GM21528 (cell line): ENCODE measurements around the gene LYL1.

ENCODE experiments used
- ATAC-seq: cut with Tn5 transposase; IDR thresholded peaks from one replicate; pipeline ENCODE4 v1.9.1; 2021; ENCODE audit warnings: mild to moderate bottlenecking, moderate library complexity; ENCODE audit not compliant: unreplicated experiment, low FRiP score

The LYL1 gene

DNA sequence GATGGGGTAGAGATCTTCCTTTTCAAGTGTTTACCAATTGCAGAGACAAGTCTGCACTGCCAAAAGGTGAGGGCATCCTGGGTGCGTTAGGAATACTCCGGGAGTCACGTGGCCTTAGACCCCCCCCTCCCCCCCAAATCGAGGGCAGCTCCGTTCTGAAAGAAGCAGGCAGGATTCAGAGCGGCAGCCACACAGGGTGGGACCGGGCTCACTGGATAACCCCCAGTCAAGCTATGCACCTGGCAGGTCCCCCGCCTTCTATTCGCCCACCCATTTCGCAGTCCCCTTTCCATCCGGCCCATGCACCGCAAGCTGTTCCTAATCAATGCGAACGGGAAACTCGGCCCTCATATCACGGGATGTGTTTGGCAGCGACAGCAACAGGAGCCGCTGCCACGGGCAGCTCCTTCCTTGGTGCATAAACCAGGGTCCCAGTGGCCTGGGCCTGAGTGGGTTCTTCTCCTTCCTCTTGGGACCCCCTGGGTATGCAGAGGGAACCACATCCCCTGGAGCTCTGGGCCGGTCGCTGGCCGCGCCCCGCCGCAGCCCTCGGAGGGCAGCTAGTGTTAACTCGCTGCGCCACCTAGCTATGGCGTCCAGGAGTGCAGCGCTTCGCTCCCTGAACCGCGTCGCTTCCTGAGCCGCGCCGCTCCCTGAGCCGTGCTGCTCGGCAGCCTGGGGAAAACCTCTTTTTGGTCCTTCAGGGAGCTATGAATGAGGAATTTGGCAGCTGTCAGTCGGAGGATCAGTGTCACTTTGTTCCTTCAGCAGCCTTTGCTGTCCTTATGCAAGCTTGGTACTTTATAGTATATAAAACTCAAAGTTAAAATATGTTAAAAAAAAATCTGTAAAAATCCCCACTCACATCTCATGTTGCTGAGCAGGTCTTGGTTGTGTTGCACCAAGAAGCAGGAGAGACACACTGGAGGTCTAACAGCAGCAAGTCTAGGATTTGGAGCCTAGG, 41.4 kb downstream of the LYL1 start:
- ATAC-seq: no peak

- ATAC-seq: no peak
Measured at GRCh38 chr19:13060233-13060963, 42.3 kb downstream of the LYL1 start.

GRCh38 chr19:13058951-13059660, 43.6 kb downstream of the LYL1 start:
- ATAC-seq: no peak

- ATAC-seq: no peak
Measured at GRCh38 chr19:13057744-13058143, 44.9 kb downstream of the LYL1 start.

GRCh38 chr19:13057147-13057572, 45.5 kb downstream of the LYL1 start:
- ATAC-seq: no peak

- no peak for ATAC-seq
Measured at GRCh38 chr19:13056052-13056660, 46.5 kb downstream of the LYL1 start.

DNA sequence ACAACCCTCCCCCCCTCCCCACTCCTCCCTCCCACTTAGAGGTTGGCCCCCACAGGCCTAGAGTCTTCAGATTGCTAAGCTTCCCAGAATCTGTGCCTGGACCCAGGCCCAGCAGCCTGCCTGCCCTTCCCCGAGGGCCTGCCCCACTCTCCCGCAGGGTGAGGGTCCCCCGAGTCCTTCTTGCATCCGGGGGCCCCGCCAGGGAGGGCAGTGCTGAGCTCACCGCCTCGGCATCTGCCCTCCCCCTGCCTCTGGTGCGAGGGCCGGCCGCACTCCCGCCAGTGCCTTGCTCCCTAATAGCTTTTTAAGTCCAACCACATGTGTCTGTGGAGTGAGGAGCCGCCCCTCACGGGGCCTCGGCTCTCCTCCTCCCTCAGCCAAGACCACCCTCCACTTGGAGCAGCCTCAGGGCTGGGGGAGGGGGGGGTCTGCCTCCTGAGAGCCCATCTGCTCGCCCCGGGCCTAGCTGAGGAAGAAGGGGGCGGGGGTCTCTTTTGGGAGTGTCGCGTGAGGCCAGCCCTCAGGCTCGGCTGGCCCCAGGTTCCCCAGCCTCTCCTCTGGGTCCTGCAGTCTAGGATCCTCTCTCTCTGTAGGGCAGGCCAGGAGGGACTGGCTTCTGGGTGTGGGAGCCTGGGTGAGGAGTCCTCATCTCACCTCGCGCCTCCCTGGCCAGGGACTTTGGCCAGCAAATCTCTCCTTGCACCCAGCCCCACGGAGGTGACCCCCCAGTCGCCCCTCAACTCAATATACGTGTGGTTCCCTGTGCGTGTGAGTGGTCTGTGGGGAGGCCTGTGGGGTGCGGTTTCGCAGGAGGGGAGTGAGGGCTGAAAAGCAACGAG, 47.2 kb downstream of the LYL1 start:
- ATAC-seq: no peak

- no peak for ATAC-seq
Measured at GRCh38 chr19:13054626-13055212, 47.9 kb downstream of the LYL1 start.

DNA sequence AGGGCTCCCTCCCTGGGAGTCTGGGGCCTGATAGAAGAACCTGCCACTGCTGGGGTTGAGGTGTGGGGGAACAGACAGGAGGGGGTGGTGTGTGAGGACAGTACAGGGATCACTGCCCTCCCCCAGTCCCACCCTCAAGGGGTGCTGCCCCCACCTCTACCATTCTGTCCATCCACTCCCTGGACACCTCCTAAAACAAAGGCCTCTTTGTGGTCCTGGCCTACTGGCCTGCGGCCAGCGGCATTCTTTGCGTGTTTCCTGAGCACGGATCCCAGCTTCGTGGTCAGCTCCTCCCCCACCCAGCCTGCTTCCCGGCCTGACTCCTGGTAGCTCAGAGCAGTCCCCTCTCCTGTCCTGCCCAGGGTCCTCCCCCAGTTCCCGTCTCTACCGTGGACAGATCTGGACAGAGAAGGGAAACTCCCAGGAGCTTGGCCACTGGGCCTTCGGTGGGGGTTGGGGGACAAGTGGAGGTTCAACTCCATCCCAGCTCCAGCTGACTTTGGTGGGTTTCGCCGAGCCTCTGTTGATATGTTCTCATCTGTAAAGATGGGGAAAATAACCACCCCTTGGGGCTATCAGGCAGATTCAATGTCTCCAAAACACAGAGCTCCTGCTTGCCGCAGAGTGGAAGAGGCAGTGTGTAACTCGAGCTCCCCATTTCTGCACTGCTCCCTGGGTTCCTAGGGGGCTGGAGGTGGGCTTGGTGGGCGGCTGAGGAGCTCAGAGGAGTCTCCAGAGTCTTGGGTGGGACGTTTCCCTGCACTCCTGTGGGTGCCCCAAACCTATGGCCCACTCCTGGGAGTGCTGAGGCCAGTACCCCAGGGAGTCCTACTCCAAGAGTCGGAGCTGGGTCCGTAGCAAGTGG, 48.7 kb downstream of the LYL1 start:
- ATAC-seq: no peak

- ATAC-seq: no peak
Measured at GRCh38 chr19:13053238-13053637, 49.4 kb downstream of the LYL1 start.

DNA sequence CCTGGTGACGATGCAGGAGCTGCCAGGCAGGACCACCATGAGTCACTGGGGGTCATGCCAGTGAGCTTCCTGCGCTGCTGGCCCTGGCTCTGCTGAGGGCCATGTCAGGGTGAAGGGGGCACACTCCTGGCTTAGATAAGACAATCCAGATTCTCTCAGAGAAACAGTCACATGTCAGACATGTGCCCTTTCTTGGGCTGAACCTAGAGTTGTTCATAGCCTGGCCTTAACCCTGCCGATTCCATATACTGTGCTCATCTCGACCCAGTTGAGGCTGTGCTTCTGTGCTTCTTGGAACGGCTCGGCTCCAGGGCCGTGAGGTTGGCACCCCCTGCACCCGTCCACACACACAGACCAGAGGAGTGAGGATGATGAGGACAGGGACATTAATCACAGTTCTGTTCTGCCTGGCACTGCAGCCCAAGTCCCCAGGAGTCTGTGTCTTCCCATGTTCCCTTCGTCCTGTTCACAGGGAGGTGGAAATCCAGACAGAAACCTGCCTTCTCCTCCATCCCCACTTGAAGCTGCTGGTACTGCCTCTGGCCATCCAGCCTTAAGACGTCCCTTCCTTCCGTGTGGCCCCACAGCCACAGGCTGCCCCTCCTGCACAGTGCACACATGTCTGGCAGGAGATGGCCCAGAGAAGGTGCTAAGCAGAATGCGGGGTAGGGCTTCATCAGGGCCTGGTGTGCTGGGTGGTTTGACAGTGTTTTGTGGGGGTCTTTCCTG, 50.0 kb downstream of the LYL1 start:
- ATAC-seq: no peak

DNA sequence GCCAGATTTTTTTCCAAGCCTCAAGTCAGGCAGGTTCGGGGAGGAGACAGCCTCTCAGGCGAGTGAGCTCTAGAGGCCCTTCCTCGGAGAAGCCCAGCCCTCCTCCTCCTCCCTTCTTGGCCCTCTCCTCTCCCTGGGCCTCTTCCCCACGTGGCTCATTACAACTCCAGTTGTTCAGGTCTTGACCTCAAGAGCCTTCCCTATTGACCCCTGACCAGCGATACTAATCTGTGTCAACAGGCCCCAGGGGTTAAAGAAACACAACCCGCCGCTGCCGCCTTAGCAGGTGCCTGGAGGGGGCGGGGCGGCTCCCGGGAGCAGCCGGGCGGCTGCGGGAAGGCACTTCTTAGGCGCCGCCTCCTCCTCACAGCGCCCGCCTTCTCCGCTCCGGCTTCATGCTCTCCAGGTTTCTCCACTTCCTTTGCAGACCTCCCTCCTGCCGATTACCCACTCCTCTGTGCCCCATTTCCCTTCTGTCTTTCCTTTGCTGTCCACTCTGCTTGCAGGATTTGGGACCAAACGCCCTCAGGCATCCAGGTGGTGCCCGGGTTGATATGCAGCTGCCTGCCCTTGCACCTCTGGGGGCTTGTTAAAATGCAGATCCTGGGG, 51.0 kb downstream of the LYL1 start:
- no peak for ATAC-seq

- ATAC-seq: no peak
Measured at GRCh38 chr19:13050274-13050673, 52.4 kb downstream of the LYL1 start.
